Measurements from ENCODE around the gene DIS3L2. TPM values are rescaled to one million over a fixed set of nuclear protein-coding genes. Genes with fewer than 3 reads are reported as not detected.
"Not testable (repeated sequence)": the region's sequence is repeated elsewhere in the genome, so short reads cannot be mapped to it uniquely, and the experiment has no call there.

Gene DIS3L2
- total RNA-seq, 1 donor from 2014 or later: 32.2 TPM

DNA sequence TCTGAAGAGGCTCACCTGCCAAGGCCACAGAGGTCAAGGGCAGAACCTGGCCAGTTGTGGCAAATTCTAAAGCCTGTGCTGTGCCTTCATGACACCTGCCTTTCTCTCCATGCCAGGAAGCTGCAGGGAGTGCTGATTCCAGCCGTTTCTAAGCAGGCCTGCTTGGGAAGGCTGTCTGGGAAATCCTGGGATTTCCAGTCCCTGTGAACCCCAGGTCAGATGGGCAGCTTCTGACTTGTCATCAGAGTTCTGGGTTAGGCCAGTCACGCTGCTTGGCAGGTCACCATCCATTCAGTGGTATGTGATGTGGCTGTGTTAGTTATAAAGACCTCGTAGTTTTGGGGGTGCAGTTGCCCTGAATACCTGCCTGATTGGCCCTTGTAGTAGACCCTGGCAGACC is 346.3 kb downstream of the DIS3L2 start:
- TF ChIP-seq POLR2A (IDR thresholded peaks at IDR 0.05) (no peak), POLR2AphosphoS5 (IDR thresholded peaks at IDR 0.05; ENCODE audit: insufficient read depth in 1 of 2, low read depth in 1 of 2) (no peak), CTCF (IDR thresholded peaks at IDR 0.05) (no peak)
- no peaks in the 10 kb centered on the region for H3K27me3 ChIP-seq
- H3K36me3 ChIP-seq: peaks cover 0 to 5% of the 10 kb centered on the region in 2 donors
- DNase-seq (ENCODE audit: extremely low spot score in 2 of 2): no peak
- H3K4me3 ChIP-seq: no peak overlapping the region
- no peaks in the 10 kb centered on the region for H3K9me3 ChIP-seq
- H3K4me1 ChIP-seq: peaks cover 15% of the 10 kb centered on the region
- intact Hi-C loops (cut with DNase I): no loop called here
- no peak overlapping the region for H3K27ac ChIP-seq

- intact Hi-C loops (cut with DNase I): no loop called here
- no peak for TF ChIP-seq POLR2A (IDR thresholded peaks at IDR 0.05)
- no peak for TF ChIP-seq CTCF (IDR thresholded peaks at IDR 0.05)
- Histone ChIP-seq H3K9me3 (no peaks in the 10 kb centered on the region), H3K4me3 (no peak overlapping the region), H3K36me3 (peaks cover 0 to 5% of the 10 kb centered on the region in 2 donors), H3K27me3 (no peaks in the 10 kb centered on the region), H3K4me1 (peaks cover 15% of the 10 kb centered on the region), H3K27ac (no peak overlapping the region)
- DNase-seq (ENCODE audit: extremely low spot score in 2 of 2): no peak
Observed at GRCh38 chr2:232308986-232309385, 347.5 kb downstream of the DIS3L2 start.

DNA sequence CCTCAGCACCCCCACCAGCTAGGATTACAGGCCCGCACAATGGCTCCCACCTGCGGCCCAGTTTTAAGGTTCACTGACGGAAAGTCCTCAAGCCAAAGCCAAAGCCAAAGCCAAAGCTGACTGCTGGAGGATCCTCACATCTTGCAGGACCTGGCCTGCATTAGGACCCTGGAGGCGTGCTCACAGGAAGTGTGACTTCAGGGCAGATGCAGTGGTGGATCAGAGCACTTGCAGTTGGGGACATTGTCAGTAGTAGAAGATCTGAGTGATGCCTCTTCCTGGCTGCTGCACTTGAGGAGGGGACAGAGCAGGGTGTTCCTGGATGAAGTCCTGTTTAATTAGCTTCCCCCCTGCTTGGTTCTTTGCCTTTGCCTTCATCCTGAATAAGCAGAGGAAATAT is 348.1 kb downstream of the DIS3L2 start:
- no peaks in the 10 kb centered on the region for H3K9me3 ChIP-seq
- no peak for TF ChIP-seq CTCF (IDR thresholded peaks at IDR 0.05)
- TF ChIP-seq POLR2A (IDR thresholded peaks at IDR 0.05): no peak
- TF ChIP-seq POLR2AphosphoS5 (IDR thresholded peaks at IDR 0.05; ENCODE audit: insufficient read depth in 1 of 2, low read depth in 1 of 2): no peak
- H3K27me3 ChIP-seq: no peaks in the 10 kb centered on the region
- intact Hi-C loops (cut with DNase I): no loop called here
- H3K4me3 ChIP-seq: no peak overlapping the region
- no peaks in the 10 kb centered on the region for H3K36me3 ChIP-seq
- H3K4me1 ChIP-seq: peaks cover 21% of the 10 kb centered on the region
- DNase-seq (ENCODE audit: extremely low spot score in 2 of 2): no peak
- H3K27ac ChIP-seq: no peak overlapping the region

DNA sequence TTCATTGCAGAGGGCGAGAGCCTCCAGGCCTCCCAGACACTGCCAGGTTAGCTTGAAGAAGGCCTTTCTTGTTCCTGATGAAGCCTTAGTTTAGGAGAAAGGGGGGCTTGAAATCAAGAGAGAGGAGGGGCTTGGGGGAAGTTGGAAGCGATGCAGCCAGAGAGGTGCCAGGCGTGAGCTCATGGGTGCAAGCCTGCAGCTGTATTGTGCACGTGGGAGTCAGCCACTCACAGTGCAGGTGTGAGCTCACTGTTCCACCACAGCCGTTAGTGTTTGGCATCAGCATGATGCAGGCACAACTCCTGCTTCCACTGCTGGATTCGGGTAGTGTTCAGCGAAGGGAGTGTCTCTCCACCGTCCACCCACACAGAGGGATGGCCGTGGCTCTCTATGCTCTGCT is 348.6 kb downstream of the DIS3L2 start:
- H3K27me3 ChIP-seq: no peaks in the 10 kb centered on the region
- DNase-seq (ENCODE audit: extremely low spot score in 2 of 2): no peak
- H3K36me3 ChIP-seq: no peaks in the 10 kb centered on the region
- intact Hi-C loops (cut with DNase I): no loop called here
- TF ChIP-seq POLR2A (IDR thresholded peaks at IDR 0.05) (no peak), CTCF (IDR thresholded peaks at IDR 0.05) (no peak), POLR2AphosphoS5 (IDR thresholded peaks at IDR 0.05; ENCODE audit: insufficient read depth in 1 of 2, low read depth in 1 of 2) (no peak)
- H3K4me1 ChIP-seq: peaks cover 27% of the 10 kb centered on the region
- H3K9me3 ChIP-seq: no peaks in the 10 kb centered on the region
- no peak overlapping the region for H3K4me3 ChIP-seq
- no peak overlapping the region for H3K27ac ChIP-seq

DNA sequence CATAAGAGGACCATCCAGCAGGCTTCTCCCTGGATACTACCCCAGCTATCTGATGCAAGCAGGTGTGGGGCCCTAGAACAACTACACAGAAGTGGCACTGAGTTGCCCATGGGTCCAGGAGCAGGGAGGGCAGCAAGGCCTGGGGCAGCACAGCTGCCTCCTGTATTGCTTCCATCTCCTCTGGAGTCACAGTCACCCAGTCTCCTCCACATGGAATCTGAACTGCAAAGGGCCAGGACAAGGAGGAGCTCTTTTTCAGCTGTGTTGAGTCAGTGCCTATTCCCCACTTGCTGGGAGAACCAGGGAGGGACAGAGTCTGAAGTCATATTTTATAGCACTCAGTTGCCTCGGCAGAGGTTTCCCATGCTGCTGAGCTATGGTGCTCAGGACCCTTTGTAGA is 349.2 kb downstream of the DIS3L2 start:
- Histone ChIP-seq H3K27me3 (no peaks in the 10 kb centered on the region), H3K36me3 (no peaks in the 10 kb centered on the region), H3K4me1 (peaks cover 32% of the 10 kb centered on the region), H3K9me3 (no peaks in the 10 kb centered on the region), H3K4me3 (no peak overlapping the region), H3K27ac (no peak overlapping the region)
- no peak for DNase-seq (ENCODE audit: extremely low spot score in 2 of 2)
- no peak for TF ChIP-seq POLR2AphosphoS5 (IDR thresholded peaks at IDR 0.05; ENCODE audit: insufficient read depth in 1 of 2, low read depth in 1 of 2)
- no peak for TF ChIP-seq POLR2A (IDR thresholded peaks at IDR 0.05)
- TF ChIP-seq CTCF (IDR thresholded peaks at IDR 0.05): no peak
- intact Hi-C loops (cut with DNase I): no loop called here

DNA sequence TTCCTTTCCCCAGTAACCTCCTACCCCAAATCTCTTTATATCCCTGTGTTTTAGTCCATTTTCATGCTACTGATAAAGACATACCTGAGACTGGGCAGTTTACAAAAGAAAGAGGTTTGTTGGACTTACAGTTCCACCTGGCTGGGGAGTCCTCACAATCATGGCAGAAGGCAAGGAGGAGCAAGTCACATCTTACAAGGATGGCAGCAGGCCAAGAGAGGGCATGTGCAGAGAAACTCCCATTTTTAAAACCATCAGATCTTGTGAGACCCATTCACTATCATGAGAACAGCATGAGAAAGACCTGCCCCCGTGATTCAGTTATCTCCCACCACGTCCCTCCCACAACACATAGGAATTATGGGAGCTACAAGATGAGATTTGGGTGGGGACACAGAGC is 352.1 kb downstream of the DIS3L2 start:
- H3K27me3 ChIP-seq; H3K9me3 ChIP-seq; H3K36me3 ChIP-seq; DNase-seq (ENCODE audit: extremely low spot score in 2 of 2); H3K27ac ChIP-seq; H3K4me3 ChIP-seq; intact Hi-C loops (cut with DNase I): not testable (repeated sequence)
- H3K4me1 ChIP-seq: peaks cover 37% of the 10 kb centered on the region
